Ureter (tissue), 1 donor: ENCODE data around the gene RGPD3. TPM values are rescaled to one million over a fixed set of nuclear protein-coding genes. Genes with fewer than 3 reads are reported as not detected.
A peak's percentile ranks its signal among the peaks of the same experiment; 100 is the strongest.
"Not testable (repeated sequence)": the region's sequence is repeated elsewhere in the genome, so short reads cannot be mapped to it uniquely, and the experiment has no call there.

ENCODE experiments used
- DNase-seq: peaks from one replicate; pipeline ENCODE4 v3.0.0-alpha.2; 2020; ENCODE audit warnings: low spot score
- total RNA-seq: library from RNA; stranded (reverse); gene quantifications from one replicate; pipeline ENCODE4 v1.2.4, GENCODE V29; 2023
- donor health status: DM: yes; HTN: yes; CAD: no.

Gene RGPD3
- total RNA-seq, result 0.10 TPM

DNA sequence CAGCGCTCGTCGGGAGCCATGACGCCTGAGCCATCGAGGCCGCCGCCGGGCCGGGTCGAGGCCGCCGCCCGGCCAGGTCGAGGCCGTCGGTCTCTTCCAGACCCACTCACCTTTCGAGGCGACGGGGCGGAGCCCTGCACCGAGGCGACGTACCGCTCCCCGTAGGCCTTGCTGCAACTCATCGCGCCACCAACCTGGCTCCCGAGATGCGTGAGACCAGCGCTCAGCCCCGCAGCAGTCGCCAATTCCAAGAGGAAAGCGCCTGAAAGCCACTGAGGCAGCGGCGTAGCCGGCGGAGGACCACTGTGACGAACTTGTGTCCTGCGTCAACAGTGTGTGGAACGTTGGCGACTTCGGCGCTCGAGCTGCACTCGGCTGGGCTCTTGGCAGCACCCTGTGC lies at the start of gene RGPD3:
RGPD3 (minus strand) TSS at position 307 of the 400 bp plus-strand sequence; CDS start at position 182, 125 bp downstream.
- DNase-seq, result not testable (repeated sequence)

DNA sequence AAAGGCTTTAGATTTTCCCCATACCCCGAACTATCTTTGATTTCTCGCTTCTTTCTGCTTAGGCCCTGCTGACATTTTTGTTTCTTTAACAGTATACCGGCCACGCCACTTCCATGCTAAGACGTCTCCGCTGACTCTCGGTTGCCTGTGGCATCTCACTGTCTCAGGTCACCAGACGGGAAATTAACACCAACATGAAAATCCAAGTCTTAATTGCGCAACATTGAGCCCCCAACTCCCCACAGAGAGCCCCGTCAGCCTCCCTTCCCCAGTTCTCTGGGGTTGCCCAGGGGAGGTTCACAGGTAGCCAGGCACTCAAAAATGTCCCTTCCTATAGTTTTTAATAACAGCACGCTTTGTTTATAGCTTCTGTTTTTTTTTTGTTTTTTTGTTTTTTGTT lies 49.1 kb upstream of the RGPD3 start:
- no peak for DNase-seq

DNA sequence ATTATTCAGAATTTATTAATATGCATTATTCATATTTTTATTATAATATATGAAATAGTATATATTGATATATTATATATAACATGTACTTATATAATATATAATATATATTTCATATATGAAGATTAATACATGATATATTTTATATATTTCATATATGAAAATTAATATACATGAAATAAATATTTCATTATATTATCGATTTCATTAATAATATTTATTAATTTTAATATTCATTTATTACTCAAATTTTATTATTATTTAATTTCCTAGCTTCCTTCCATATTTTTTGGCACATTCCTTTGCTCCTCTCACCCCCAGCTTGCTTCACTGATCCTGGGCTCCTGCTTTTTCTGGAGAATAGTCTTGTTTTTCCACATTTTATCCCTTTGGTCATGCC lies 48.7 kb upstream of the RGPD3 start:
- no peak for DNase-seq

DNA sequence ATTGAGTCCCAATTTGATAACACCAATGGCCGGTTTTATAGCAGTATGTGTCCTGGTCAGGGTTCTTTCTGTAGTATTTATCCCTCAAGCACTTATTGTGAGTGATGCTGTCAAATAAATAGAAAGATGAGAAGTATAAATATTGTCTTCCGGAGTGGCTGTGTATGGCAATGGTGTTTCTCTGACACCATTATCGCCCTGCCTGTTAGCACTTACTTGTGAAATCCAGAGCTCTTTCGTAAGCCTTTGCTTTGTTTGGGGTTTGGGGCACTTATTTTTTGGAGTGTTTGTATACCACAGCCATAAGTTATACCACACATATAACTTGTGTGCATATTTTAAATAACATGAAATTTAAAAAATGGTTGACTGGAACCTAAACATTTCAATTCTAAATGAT lies 48.2 kb upstream of the RGPD3 start:
- DNase-seq, result no peak

DNA sequence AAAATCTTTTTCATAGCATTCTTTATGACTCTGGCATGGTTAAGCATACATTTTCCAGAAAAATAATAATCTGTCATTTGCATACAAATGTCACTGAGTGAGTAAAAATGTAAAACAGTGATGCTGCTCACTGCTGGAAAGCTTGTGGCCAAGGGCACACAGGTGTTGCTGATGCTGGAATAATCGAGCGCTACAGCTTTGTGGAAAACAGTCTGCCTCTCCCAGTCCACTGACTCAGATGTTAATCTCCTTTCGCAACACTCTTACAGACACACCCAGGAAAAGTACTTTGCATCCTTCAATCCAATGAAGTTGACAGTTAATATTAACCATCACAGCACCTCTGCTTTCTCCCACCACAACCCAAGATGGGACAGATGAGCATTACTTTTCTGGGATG lies 46.6 kb upstream of the RGPD3 start:
- DNase-seq, result not testable (repeated sequence)

DNA sequence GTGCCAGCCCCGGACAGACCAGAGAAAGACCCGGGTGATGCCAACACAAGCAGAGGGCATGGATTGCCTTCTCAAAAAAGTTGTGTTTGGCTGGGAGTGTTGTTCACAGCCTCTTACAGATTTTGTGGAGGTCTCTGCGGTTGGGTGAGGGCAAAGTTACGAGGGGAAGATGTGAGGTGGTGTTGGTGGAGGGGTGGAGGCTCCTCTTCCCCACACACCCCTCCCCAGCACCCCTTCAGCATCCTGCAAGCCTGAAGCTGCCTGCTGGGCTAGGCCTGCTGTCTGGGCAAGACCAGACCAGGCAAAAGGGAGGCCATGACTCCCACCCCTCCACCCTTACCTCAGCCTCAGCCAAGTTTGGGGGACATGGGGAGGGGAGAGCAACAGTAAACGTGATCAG lies 45.2 kb upstream of the RGPD3 start:
- not testable (repeated sequence) for DNase-seq

DNA sequence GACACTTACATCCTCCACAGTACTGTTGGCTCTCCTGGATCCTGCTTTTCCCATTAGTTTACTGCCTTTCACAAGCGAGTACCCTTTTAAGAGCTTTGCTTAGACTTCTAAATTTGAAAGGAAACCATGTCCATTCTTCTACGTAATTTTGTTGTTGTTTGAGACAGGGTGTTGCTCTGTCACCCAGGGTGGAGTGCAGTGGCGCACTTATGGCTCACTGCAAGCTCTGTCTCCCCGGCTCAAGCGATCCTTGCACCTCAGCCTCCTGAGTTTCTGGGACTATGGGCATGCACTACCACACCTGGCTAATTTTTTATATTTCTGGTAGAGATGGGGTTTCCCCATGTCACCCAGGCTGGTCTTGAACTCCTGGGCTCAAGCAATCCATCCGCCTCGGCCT lies 43.7 kb upstream of the RGPD3 start:
- DNase-seq, result not testable (repeated sequence)

DNA sequence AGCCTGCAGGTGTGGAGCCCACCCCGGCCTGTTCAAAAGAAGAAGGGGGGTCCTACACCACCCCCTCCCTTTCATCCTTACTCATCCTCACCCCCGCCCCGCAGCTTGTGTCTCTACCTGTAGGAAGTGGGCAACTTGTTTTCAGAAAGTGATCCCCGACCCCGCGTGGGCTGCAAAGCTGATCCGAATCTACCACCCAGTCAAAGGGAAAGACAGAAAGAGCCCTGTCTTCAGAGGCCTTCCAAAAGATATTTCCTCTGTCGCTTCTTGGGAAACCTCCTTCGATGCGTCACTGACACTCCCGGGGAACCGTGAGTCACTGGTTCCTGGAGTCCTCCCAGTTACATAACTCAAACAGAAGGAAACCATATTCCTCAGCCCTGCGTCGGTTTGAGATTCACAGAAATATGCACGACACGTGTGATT lies 43.3 kb upstream of the RGPD3 start:
- DNase-seq, result peak; percentile 70

DNA sequence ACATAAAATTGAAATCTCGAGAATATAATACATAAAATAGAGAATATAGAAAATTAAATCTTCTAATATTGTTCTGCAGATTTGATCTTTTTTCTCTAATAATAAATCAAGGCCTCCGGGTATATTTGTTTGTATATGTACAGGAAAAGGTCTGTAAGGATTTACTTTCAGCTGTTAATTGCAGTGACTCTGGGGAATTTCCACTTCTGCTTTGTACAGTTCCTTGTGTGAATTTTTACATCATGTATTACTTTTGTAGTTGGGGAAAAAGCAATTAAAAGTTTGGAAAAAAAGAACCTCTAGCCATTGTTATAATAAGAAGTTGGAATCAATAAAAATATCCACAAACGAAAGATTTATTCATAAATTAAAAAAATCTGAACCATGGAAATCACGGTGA lies 42.6 kb upstream of the RGPD3 start:
- DNase-seq, result not testable (repeated sequence)

DNA sequence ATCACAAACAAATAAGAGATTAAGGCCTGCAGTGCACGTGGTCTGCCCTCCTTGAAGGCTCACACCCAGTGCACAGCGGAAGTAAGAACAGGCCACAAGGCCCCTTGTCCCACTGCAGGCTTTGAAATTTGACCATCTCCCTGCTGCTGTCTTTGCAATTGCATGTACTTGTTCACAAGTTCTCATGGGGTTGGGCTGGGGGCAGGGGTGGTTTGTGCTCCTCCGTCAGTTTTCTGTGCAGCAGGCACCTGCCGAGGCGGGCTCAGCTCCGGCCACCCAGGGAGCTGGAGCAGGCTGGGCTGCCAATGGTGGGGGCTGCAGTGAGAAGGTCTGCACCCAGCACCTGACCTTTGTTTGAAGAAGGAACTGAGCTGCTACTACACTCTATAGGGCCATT lies 41.2 kb upstream of the RGPD3 start:
- DNase-seq, result not testable (repeated sequence)

DNA sequence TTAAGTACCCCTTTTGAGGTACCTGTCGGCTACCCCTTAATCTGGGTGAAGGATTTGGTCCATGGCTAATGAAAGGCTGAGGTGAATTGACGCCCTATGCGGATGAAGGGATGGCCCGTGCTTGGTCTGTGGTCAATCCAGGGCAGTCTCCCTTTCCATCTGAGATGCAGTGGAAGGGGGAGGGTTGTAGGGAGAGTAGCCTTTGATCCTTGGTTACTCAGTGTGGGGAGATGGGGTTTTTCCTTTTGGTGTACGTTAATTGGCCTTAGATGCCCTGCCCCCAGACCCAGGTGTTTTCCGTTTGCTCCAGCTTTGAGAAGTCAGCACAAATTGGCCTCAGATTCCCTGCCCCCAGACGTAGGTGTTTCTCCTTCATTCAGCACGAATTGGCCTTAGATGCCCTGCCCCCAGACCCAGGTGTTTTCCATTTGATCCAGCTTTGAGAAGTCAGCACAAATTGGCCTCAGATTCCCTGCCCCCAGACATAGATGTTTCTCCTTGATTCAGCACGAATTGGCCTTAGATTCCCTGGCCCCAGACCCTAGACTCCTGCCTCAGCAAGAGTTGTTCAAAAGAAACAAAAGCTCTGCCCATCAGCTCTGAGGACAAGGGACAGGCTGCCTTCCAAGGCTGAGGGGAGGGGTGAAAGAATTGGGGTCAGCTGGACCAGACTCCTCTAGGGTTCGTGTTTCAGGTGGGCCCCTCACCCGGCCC lies 40.6 kb upstream of the RGPD3 start:
- not testable (repeated sequence) for DNase-seq

DNA sequence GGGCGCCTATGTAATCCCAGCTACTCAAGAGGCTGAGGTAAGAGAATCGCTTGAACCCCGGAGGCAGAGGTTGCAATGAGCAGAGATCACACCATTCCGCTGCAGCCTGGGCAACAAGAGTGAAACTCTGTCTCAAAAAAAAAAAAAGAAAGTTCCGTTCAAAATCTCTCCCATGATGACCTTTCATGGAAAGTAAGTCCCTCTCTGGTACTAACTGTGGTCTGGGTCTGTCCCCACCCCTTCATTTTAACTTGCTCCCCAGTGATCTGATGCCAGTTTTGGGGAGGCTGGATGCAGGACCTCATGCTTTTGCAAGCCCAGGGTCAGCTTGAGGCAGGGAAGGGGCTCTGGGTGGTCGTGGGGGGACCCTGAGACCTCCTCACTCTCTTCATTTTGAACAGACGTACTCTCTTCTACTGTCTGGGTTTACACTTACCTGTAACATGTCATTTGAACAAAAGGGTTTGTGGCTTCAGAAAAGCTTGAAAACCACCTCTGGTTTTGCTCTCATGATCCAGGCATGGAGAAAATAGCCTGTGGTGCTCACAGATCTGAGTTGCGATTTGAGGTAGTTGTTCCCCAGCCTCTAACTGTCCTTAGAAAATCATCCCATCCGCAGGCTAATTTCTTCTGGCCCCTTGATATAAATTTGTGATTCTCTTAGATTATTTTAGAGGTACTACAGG lies 37.9 kb upstream of the RGPD3 start:
- not testable (repeated sequence) for DNase-seq

DNA sequence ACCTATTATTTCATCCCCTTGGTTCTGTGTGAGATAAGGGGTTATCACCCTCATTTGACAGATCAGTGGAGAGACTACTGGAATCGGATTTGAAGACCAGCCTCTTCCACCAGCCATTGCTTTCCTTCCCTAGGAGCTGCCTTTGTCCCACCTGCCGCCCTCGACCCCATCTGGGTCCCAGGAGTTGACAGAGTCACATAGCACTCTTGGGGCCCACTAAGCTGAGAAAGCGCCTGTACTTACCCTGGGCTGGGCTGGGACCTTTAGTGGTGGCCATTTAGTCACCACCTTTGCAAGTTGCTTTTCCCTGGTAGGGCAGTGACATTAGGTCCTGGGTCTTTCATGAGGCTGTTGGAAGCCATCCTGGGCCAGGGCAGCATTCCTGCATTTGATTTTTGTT lies 36.6 kb upstream of the RGPD3 start:
- not testable (repeated sequence) for DNase-seq

DNA sequence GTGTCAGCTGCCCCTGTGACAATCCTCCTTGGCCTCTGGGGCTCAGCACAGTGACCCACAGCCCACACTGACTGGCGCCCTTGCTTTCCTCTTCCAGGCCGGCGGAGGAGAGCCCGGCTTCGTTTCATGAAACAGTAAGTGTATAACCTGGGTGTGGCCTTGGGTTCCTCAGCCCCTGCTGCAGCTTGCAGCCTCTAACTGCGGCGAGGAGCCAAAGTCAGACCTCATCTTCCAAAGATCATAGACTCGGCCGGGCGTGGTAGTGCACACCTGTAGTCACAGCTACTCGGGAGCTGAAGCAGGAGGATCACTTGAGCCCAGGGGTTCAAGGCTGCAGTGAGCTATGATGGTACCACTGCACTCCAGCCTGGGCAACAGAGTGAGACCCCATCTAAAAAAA lies 36.0 kb upstream of the RGPD3 start:
- not testable (repeated sequence) for DNase-seq

DNA sequence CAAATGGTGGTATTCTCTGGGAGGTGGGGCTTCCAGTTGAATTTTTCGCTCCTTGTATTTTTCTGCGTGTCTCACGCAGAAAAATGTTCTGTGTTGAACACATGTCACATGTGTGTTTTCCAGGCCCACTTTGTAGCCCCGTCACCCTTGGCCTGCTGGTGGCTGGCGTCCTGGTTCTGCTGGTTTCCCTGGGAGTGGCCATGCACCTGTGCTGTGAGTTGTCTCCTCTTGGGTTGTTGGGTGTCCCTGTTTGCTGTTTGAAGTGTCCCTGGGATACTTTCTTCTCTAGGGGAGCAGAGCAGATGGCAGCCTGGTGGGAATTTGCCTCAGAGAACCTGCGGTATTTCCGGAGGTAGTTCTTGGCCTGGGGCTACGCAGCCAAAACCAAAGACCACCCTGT lies 34.1 kb upstream of the RGPD3 start:
- not testable (repeated sequence) for DNase-seq

DNA sequence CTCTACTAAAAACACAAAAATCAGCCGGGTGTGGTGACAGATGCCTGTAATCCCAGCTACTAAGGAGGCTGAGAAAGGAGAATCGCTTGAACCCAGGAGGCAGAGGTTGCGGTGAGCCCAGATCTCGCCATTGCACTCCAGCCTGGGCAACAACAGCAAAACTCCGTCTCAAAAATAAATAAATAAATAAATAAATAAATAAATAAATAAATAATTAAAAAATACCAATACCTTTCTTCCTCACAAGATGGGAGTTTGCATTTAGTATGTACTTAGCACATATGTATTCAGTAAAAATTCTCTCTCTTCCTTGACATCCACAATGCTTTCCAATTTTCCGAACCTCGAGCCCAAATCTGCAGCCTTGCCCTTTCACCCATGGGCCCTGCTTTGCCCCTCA lies 32.1 kb upstream of the RGPD3 start:
- DNase-seq, result not testable (repeated sequence)

DNA sequence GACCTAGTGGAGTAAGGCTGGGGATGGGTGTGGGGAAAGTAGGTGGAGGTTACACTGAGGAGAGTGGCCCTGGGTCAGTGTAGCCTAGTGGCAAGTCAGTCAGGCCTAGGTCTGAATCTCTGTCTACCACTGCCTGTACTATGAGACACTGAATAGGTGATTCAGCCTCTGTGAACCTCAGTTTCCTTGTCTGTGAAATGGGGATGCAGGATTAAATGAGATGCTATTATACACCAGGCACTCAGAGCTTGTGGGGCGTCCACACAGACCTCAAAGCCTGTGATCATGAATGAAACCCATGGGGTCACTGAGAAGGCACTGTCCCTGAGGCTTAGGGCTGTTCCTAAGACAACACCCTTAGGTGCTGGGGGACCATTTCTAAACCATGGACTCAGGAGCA lies 30.3 kb upstream of the RGPD3 start:
- DNase-seq, result not testable (repeated sequence)

DNA sequence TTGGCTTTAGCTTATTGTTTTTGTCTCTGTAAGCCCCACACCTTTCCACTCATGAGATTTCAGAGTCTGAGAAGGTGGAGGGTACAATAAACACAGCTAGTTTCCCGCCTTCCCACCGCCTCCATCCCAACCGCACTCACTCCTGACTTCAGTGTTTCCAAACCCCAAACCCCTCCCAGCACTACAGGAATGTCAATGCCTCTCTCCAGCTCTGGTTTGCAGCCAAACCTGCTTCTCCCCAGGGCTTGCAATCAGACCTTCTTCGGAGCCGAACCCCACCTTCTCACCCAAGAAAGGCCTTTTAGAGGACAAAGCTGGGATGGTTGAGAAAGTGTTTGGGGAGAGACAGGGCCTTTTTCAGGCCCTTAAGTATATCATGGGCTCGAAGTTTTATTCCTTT lies 24.7 kb upstream of the RGPD3 start:
- DNase-seq, result not testable (repeated sequence)

DNA sequence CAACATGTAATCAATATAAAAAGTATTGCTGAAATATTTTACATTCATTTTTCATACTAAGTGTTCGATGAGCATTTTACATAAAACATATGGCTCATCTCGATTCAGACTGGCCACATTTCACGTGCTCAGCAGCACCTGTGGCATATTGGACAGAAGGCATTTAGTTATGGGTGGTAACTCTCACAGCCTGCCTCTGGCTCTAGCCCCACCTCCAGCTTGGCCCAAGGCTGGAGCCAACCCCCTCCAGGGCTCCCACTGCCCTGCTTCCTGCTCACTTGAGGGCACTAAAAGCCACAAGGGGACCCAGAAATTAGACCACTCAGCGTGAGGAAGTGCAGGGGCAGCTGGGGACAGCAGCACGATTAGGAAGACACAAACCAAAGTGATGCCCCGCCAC lies 24.2 kb upstream of the RGPD3 start:
- not testable (repeated sequence) for DNase-seq

DNA sequence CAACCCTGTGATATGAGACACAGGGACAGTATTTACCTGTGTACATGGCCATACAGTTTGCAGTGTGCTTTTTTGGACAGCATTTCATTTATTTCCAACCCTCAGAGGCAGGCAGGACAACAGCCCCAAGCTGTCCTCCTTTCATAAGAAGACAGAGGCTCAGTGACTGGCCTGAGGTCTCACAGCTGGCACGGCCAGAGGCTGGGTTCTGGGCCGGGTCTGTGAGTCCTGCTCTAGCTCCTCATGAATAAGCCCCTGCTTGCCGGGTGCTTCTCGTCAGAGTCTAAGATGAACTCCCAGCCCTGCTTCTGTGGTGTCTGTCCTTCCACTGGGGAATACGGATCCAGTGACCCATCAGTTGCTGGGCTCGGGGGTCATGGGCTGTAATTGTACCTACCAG lies 21.5 kb upstream of the RGPD3 start:
- DNase-seq, result not testable (repeated sequence)

DNA sequence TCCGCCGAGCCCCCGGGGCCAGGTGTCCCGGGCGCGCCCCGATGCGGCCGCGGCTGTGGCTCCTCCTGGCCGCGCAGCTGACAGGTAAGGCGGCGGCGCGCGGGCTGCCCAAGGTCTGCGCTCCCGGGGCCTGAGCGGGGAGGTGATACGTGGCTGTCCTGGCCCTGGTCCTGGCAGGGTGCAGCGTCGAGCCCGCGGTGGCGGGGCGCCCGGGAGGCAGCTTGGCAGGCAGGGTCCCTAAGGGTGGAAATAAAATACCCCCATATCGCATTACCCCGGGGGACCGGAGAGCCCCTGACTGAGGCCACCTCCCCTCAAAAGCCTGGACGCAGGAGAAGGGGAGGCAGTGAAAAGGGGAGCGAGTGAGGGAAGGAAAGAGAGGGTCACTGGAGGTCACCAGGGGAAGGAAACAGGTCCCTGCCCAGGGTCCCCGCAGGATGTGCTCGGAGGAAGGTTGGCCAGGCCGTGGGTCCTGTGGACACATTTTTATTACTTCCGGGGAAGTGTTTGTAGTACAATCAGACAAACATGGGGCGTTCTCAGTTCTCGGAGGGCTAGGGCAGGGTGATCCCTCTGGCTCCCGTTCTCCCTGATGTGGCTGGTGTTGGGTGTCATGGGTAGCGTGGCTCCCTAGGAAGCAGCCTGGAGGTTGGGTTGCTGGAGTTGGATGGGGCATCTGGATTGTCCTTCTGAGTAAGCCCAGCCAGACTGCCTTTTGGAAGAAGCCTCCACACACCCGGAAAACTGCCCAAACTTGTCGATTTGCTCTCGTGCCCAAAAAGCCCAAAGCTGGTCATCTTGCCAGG lies 19.4 kb upstream of the RGPD3 start:
- not testable (repeated sequence) for DNase-seq
